GM12892 (cell line): Measurements from ENCODE around the gene RACGAP1.

ENCODE experiments used
- POLR2A ChIP-seq: IDR thresholded peaks from 2 replicates; pipeline ENCODE4 v1.6.1; 2011; ENCODE audit warnings: low read depth, low read length, control low read depth
- POLR2AphosphoS5 ChIP-seq: IDR thresholded peaks from 2 replicates; pipeline ENCODE4 v1.6.1; 2011; ENCODE audit warnings: low read depth, low read length, control low read depth

DNA sequence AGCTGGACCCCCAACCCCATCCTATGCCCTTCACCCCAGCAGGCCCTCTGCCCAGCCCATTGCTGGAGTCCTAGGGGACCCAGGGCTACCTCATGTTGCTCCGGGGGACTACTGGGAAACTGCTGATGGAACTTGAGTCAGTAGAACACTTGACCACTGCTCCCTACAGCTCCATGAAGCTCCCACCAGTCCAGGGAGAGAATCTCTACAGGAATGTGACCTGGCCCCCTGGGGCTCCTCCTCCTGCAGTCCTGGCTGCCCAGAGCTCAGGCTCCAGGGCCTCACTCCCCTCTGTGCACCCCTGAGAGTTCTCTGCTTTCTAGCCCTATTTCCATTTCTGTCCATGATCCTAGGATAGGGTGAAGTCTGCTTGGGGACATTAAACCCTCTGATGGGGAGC, 85.6 kb downstream of the RACGAP1 start:
- no peak for TF ChIP-seq POLR2A
- TF ChIP-seq POLR2AphosphoS5 = no peak
